Activated B cell treated with CpG ODN at 0.5 μM for 24 hours (primary cell): ENCODE results near the gene CC2D2A. TPM values are rescaled to one million over a fixed set of nuclear protein-coding genes. Genes with fewer than 3 reads are reported as not detected.

Source experiments
- ATAC-seq: fragments of 200-7000 bp; cut with Tn5 transposase; one replicate; pipeline ENCODE4 v1.10.0; 2021; ENCODE audit warnings: low read depth, mild to moderate bottlenecking, moderate library complexity
- CTCF ChIA-PET: fragments of 350-600 bp; sonication (Branson Sonifier 250); formaldehyde crosslinking; loops from one replicate; lab custom pipeline; 2021; ENCODE audit warnings: antibody characterized with exemption; lab: Charles Lee
- POLR2A ChIA-PET: fragments of 350-600 bp; sonication (Branson Sonifier 250); formaldehyde crosslinking; loops from one replicate; lab custom pipeline; 2021; ENCODE audit warnings: antibody characterized with exemption; lab: Charles Lee
- DNase-seq: peaks from one replicate; pipeline ENCODE4 v3.0.0; 2022
- H3K27ac Mint-ChIP-seq: one replicate; pipeline ENCODE4 v1.8.0; 2020; ENCODE audit warnings: mixed read lengths
- H3K27me3 Mint-ChIP-seq: one replicate; pipeline ENCODE4 v1.8.0; 2021; ENCODE audit warnings: mixed read lengths
- H3K36me3 Mint-ChIP-seq: one replicate; pipeline ENCODE4 v1.8.0; 2021; ENCODE audit warnings: low read depth, mixed read lengths
- H3K4me1 Mint-ChIP-seq: one replicate; pipeline ENCODE4 v1.8.0; 2021; ENCODE audit warnings: mixed read lengths
- H3K4me3 Mint-ChIP-seq: one replicate; pipeline ENCODE4 v1.8.0; 2020; ENCODE audit warnings: mild to moderate bottlenecking, mixed read lengths
- H3K9me3 Mint-ChIP-seq: one replicate; pipeline ENCODE4 v1.8.0; 2020; ENCODE audit warnings: mixed read lengths
- intact Hi-C: fragments of 100-400 bp; cut with micrococcal nuclease; formaldehyde crosslinking; loops from one replicate; pipeline ENCODE4 v1.15.1; 2024
- total RNA-seq: library from RNA; stranded (reverse); gene quantifications from 2 replicates; pipeline ENCODE4 v1.2.3, GENCODE V29; 2022
- TF ChIP-seq, protein P1 (sequence below): fragments of 200-600 bp; IDR thresholded peaks from one replicate; pipeline ENCODE4 v1.8.0; 2022; ENCODE audit warnings: antibody characterized with exemption, mild to moderate bottlenecking

CC2D2A gene
- total RNA-seq, 1 donor from 2014 or later: not detected

GRCh38 chr4:15427701-15428100 lies 42.0 kb upstream of the CC2D2A start, which contains the start of gene C1QTNF7:
TSS of gene C1QTNF7 (plus strand) at chr4:15428033. CDS start at chr4:15435744, 7,711 bp downstream.
- ATAC-seq: no peak
- no peak for DNase-seq
- POLR2A ChIA-PET: no interaction called here
- TF ChIP-seq, protein P1, sequence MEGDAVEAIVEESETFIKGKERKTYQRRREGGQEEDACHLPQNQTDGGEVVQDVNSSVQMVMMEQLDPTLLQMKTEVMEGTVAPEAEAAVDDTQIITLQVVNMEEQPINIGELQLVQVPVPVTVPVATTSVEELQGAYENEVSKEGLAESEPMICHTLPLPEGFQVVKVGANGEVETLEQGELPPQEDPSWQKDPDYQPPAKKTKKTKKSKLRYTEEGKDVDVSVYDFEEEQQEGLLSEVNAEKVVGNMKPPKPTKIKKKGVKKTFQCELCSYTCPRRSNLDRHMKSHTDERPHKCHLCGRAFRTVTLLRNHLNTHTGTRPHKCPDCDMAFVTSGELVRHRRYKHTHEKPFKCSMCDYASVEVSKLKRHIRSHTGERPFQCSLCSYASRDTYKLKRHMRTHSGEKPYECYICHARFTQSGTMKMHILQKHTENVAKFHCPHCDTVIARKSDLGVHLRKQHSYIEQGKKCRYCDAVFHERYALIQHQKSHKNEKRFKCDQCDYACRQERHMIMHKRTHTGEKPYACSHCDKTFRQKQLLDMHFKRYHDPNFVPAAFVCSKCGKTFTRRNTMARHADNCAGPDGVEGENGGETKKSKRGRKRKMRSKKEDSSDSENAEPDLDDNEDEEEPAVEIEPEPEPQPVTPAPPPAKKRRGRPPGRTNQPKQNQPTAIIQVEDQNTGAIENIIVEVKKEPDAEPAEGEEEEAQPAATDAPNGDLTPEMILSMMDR: no peak
- Mint-ChIP-seq H3K4me1 (no peaks in the 10 kb centered on the region), H3K4me3 (no peak within 1 kb of the TSS), H3K36me3 (no peaks in the 10 kb centered on the region), H3K27me3 (no peaks in the 10 kb centered on the region), H3K9me3 (no peaks in the 10 kb centered on the region), H3K27ac (no peak within 1 kb of the TSS)
- intact Hi-C loops: no loop called here
- CTCF ChIA-PET: no interaction called here

GRCh38 chr4:15428611-15429010 lies 41.1 kb upstream of the CC2D2A start:
- POLR2A ChIA-PET: no interaction called here

GRCh38 chr4:15434091-15434490 lies 35.6 kb upstream of the CC2D2A start:
- ChIA-PET POLR2A (no interaction called here), CTCF (no interaction called here)
- ATAC-seq (no peak), DNase-seq (no peak)
- Mint-ChIP-seq H3K4me1 (no peaks in the 10 kb centered on the region), H3K4me3 (no peak overlapping the region), H3K27ac (no peak overlapping the region), H3K27me3 (peaks cover 4% of the 10 kb centered on the region), H3K36me3 (no peaks in the 10 kb centered on the region), H3K9me3 (no peaks in the 10 kb centered on the region)
- TF ChIP-seq, protein P1: no peak
- intact Hi-C loops: no loop called here

More at GRCh38 chr4:15428611-15429010, 41.1 kb upstream of the CC2D2A start:
- no peaks in the 10 kb centered on the region for H3K9me3 Mint-ChIP-seq
- no peaks in the 10 kb centered on the region for H3K4me1 Mint-ChIP-seq
- no peaks in the 10 kb centered on the region for H3K36me3 Mint-ChIP-seq
- H3K4me3 Mint-ChIP-seq: no peak overlapping the region
- H3K27me3 Mint-ChIP-seq: no peaks in the 10 kb centered on the region
- intact Hi-C loops: no loop called here
- no peak for DNase-seq
- CTCF ChIA-PET: no interaction called here
- TF ChIP-seq, protein P1: no peak
- no peak for ATAC-seq
- no peak overlapping the region for H3K27ac Mint-ChIP-seq

DNA sequence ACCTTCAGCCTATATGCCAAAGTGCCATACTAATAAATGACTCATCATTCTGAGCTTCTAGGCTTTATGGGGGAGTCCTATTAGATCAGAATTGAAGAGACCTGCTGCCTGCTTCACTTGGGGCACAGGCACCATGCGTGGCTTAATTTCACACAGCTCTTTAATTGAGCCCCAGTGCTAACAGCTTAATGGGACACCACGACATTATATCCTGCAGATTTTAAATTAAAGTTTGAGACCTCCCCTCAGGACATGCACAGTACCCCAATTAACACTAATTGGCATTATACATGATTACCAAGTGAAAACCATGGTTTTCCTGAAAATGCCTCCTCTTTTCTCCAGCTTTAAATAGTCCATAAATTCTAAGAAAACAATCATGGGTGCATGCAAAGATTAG lies 35.0 kb upstream of the CC2D2A start:
- CTCF ChIA-PET: no interaction called here
- H3K36me3 Mint-ChIP-seq: no peaks in the 10 kb centered on the region

DNA sequence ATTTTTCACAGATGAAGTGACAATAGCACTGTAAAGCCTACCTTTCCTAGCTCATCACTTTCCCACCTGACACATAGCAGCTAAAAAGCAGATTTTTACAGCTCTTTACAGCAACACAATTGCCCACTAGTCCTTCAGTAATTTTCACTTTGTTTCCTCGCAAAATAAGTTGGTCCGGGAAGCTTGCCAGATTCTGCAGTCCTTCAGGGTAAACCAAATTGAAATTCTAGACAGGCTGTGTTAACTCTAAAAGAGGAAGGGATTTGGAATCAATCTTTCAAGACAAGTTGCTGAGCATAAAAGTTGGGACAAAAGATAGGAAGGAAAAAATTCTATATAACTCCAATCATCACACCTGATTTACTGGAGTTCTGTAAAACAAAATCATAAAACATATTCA lies 33.2 kb upstream of the CC2D2A start:
- H3K9me3 Mint-ChIP-seq: no peaks in the 10 kb centered on the region
- DNase-seq: no peak
- peaks cover 4% of the 10 kb centered on the region for H3K27me3 Mint-ChIP-seq
- intact Hi-C loops: no loop called here
- TF ChIP-seq, protein P1: no peak
- ChIA-PET CTCF (no interaction called here), POLR2A (no interaction called here)
- no peak overlapping the region for H3K27ac Mint-ChIP-seq
- ATAC-seq: no peak
- no peaks in the 10 kb centered on the region for H3K4me1 Mint-ChIP-seq
- H3K36me3 Mint-ChIP-seq: no peaks in the 10 kb centered on the region
- H3K4me3 Mint-ChIP-seq: no peak overlapping the region

More for the DNA sequence above, 35.0 kb upstream of the CC2D2A start:
- TF ChIP-seq, protein P1: no peak
- no peak overlapping the region for H3K4me3 Mint-ChIP-seq
- DNase-seq: no peak
- peaks cover 4% of the 10 kb centered on the region for H3K27me3 Mint-ChIP-seq
- ATAC-seq: no peak
- POLR2A ChIA-PET: no interaction called here
- H3K4me1 Mint-ChIP-seq: no peaks in the 10 kb centered on the region
- intact Hi-C loops: no loop called here
- no peaks in the 10 kb centered on the region for H3K9me3 Mint-ChIP-seq
- no peak overlapping the region for H3K27ac Mint-ChIP-seq
